Lower lobe of right lung (tissue), 2 donors: ENCODE measurements around the gene MAGI3. TPM values are rescaled to one million over a fixed set of nuclear protein-coding genes. Genes with fewer than 3 reads are reported as not detected.

Experiments
- ATAC-seq, 2 donors: fragments of 200-7000 bp; cut with Tn5 transposase; one replicate each; pipeline ENCODE4 v1.9.1; 2020 to 2022; ENCODE audit warnings: mild to moderate bottlenecking in 2 of 2, moderate library complexity in 2 of 2
- DNase-seq: peaks from one replicate; pipeline ENCODE4 v3.0.0-alpha.2; 2020
- H3K27ac ChIP-seq: fragments of 200-600 bp; one replicate; pipeline ENCODE4 v1.8.0; 2022
- H3K27me3 ChIP-seq: fragments of 200-600 bp; one replicate; pipeline ENCODE4 v1.8.0; 2022; ENCODE audit warnings: low read depth
- H3K36me3 ChIP-seq: fragments of 200-600 bp; one replicate; pipeline ENCODE4 v1.8.0; 2022; ENCODE audit warnings: mild to moderate bottlenecking
- H3K4me1 ChIP-seq: fragments of 200-600 bp; one replicate; pipeline ENCODE4 v1.8.0; 2022
- H3K4me3 ChIP-seq: fragments of 200-600 bp; one replicate; pipeline ENCODE4 v1.8.0; 2022; ENCODE audit warnings: mild to moderate bottlenecking
- H3K9me3 ChIP-seq: fragments of 200-600 bp; one replicate; pipeline ENCODE4 v1.8.0; 2022
- CTCF ChIP-seq: fragments of 200-600 bp; IDR thresholded peaks from one replicate; pipeline ENCODE4 v1.8.0; 2022; ENCODE audit warnings: antibody characterized with exemption, mild to moderate bottlenecking
- intact Hi-C: fragments of 100-400 bp; cut with DNase I; formaldehyde crosslinking; loops from one replicate; pipeline ENCODE4 v1.11.0; 2022
- total RNA-seq: library from RNA; stranded (reverse); fragmentation: NEBNext Ultra II Directional; extraction: Animal tissue kit (Norgen Biotek cat#: 25700); gene quantifications from one replicate; pipeline ENCODE4 v1.2.1, GENCODE V29; 2021
- donor health status: DM: no; HTN: yes; CAD: no; lungs with severe emphysema.

The MAGI3 gene
- total RNA-seq, 1 donor from 2014 or later: 69.9 TPM

GRCh38 chr1:113734357-113735055 lies 344.2 kb downstream of the MAGI3 start:
- Histone ChIP-seq H3K9me3 (no peaks in the 10 kb centered on the region), H3K4me1 (no peaks in the 10 kb centered on the region), H3K36me3 (peaks cover 39% of the 10 kb centered on the region), H3K27me3 (no peaks in the 10 kb centered on the region), H3K4me3 (no peak overlapping the region), H3K27ac (no peak overlapping the region)
- DNase-seq (no peak), ATAC-seq (no peak)
- intact Hi-C loops: no loop called here
- no peak for TF ChIP-seq CTCF
